Measurements from ENCODE around the gene NADK2. TPM values are rescaled to one million over a fixed set of nuclear protein-coding genes. Genes with fewer than 3 reads are reported as not detected.

The NADK2 gene
- polyA plus RNA-seq, 1 of the 3 experiments (the other 2 are of a cell fraction): 7.6 TPM

DNA sequence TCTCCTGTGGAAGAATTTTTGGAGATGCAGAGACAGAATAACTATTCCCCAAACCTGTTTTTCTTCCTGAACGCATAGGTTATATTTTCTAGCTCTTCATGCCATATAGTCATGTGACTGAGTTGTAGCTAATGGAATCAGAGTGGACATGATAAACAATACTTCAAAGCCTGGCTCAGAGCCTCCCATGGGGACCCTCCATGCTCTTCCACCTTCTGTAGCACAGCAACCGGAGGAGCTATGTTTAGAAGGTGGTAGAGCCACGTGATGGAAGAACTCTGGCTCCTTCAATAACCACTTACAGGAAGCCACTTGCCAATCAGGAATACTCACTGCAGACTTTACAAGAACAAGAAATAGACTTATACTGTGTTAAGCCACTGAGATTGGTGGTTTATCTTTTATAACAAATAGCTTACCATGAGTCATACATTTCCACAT is 39.2 kb downstream of the NADK2 start:
- Histone ChIP-seq H2AFZ (ENCODE audit: low read depth) (no peak overlapping the region), H3K36me3 (replicated peaks in 1 of 2; ENCODE audit: control insufficient read depth in 1 of 2, insufficient read depth in 2 of 2, low read length in 1 of 2) (peaks cover 39 to 51% of the 10 kb centered on the region in 2 experiments), H3K27ac (ENCODE audit: low read depth in 2 of 2, low read length in 1 of 2) (peak overlapping the region in 1 of 2 experiments; percentile 17; a peak in 1 of 4 replicates), H3K4me2 (no peak overlapping the region), H3K9me3 (no peaks in the 10 kb centered on the region), H3K79me2 (ENCODE audit: insufficient read depth) (no peaks in the 10 kb centered on the region), H3K9ac (no peak overlapping the region), H3K4me3 (ENCODE audit: low read depth in 2 of 2, low read length in 1 of 2) (no peak overlapping the region), H4K20me1 (ENCODE audit: insufficient read depth) (no peaks in the 10 kb centered on the region), H3K9me2 (no peaks in the 10 kb centered on the region), H3K4me1 (ENCODE audit: control insufficient read depth in 1 of 2, insufficient read depth in 2 of 2, low read depth in 1 of 2, low read length in 1 of 2) (peaks cover 0 to 3% of the 10 kb centered on the region in 2 experiments; a peak in 2 of 4 replicates), H3F3A (replicated peaks; ENCODE audit: insufficient read depth) (peaks cover 7% of the 10 kb centered on the region), H3K27me3 (ENCODE audit: insufficient read depth) (no peaks in the 10 kb centered on the region)
- TF ChIP-seq YY1 (IDR thresholded peaks at IDR 0.05; ENCODE audit: low read depth): no peak
- no peak for TF ChIP-seq RXRA (IDR thresholded peaks at IDR 0.05; ENCODE audit: borderline replicate concordance, low read depth)
- TF ChIP-seq GABPA (IDR thresholded peaks at IDR 0.05; ENCODE audit: low read depth): no peak
- no peak for TF ChIP-seq MXI1 (IDR thresholded peaks at IDR 0.05; ENCODE audit: low read depth, low read length)
- TF ChIP-seq SMC3 (IDR thresholded peaks at IDR 0.05; ENCODE audit: low read depth, low read length): no peak
- no peak for TF ChIP-seq FOSL2 (IDR thresholded peaks at IDR 0.05; ENCODE audit: borderline replicate concordance, low read depth)
- TF ChIP-seq, protein P1, sequence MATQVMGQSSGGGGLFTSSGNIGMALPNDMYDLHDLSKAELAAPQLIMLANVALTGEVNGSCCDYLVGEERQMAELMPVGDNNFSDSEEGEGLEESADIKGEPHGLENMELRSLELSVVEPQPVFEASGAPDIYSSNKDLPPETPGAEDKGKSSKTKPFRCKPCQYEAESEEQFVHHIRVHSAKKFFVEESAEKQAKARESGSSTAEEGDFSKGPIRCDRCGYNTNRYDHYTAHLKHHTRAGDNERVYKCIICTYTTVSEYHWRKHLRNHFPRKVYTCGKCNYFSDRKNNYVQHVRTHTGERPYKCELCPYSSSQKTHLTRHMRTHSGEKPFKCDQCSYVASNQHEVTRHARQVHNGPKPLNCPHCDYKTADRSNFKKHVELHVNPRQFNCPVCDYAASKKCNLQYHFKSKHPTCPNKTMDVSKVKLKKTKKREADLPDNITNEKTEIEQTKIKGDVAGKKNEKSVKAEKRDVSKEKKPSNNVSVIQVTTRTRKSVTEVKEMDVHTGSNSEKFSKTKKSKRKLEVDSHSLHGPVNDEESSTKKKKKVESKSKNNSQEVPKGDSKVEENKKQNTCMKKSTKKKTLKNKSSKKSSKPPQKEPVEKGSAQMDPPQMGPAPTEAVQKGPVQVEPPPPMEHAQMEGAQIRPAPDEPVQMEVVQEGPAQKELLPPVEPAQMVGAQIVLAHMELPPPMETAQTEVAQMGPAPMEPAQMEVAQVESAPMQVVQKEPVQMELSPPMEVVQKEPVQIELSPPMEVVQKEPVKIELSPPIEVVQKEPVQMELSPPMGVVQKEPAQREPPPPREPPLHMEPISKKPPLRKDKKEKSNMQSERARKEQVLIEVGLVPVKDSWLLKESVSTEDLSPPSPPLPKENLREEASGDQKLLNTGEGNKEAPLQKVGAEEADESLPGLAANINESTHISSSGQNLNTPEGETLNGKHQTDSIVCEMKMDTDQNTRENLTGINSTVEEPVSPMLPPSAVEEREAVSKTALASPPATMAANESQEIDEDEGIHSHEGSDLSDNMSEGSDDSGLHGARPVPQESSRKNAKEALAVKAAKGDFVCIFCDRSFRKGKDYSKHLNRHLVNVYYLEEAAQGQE (IDR thresholded peaks at IDR 0.05; ENCODE audit: low read depth, low read length): no peak
- TF ChIP-seq RAD21 (IDR thresholded peaks at IDR 0.05; ENCODE audit: low read length): no peak
- TF ChIP-seq MEF2A (IDR thresholded peaks at IDR 0.05; ENCODE audit: borderline replicate concordance, low read depth): no peak
- no peak for TF ChIP-seq NRF1 (IDR thresholded peaks at IDR 0.05; ENCODE audit: low read depth, low read length)
- no peak for TF ChIP-seq JUND (IDR thresholded peaks at IDR 0.05)
- TF ChIP-seq, protein P2, sequence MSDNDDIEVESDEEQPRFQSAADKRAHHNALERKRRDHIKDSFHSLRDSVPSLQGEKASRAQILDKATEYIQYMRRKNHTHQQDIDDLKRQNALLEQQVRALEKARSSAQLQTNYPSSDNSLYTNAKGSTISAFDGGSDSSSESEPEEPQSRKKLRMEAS (IDR thresholded peaks at IDR 0.05; ENCODE audit: low read depth): no peak
- TF ChIP-seq, protein P3, sequence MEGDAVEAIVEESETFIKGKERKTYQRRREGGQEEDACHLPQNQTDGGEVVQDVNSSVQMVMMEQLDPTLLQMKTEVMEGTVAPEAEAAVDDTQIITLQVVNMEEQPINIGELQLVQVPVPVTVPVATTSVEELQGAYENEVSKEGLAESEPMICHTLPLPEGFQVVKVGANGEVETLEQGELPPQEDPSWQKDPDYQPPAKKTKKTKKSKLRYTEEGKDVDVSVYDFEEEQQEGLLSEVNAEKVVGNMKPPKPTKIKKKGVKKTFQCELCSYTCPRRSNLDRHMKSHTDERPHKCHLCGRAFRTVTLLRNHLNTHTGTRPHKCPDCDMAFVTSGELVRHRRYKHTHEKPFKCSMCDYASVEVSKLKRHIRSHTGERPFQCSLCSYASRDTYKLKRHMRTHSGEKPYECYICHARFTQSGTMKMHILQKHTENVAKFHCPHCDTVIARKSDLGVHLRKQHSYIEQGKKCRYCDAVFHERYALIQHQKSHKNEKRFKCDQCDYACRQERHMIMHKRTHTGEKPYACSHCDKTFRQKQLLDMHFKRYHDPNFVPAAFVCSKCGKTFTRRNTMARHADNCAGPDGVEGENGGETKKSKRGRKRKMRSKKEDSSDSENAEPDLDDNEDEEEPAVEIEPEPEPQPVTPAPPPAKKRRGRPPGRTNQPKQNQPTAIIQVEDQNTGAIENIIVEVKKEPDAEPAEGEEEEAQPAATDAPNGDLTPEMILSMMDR (IDR thresholded peaks at IDR 0.05): no peak
- ChIA-PET POLR2A (no interaction called here), CTCF (interaction anchor here (0.9 to 2.3 kb wide), 5 partner anchors 19 to 788 kb away, joined by 4 to 6 read pairs (median 4); partner anchors contain the start of gene NADK2)
- DNase-seq: no peak
- 92% methylated on average over 3 of the region's 3 CpGs for WGBS (ENCODE audit: low lambda C conversion rate)
